Esophagus squamous epithelium (tissue), 5 donors: ENCODE measurements around the gene KANSL1L. TPM values are rescaled to one million over a fixed set of nuclear protein-coding genes. Genes with fewer than 3 reads are reported as not detected.

Source experiments
- DNase-seq: peaks from one replicate; lab custom pipeline; 2025; lab: John Stamatoyannopoulos, UW
- H3K27ac ChIP-seq, 4 donors: fragments of 200-600 bp; sonication (generic); one replicate each; pipeline ENCODE4 v1.5.1; 2016 to 2019; ENCODE audit warnings: mild to moderate bottlenecking in 1 of 4
- H3K27me3 ChIP-seq, 4 donors: fragments of 200-600 bp; sonication (generic); 1 replicate in 3 of 4; 2 replicates in 1 of 4; pipeline versions ENCODE4 v1.5.1 to v1.6.0; 2017 to 2021; ENCODE audit warnings: antibody characterized with exemption in 1 of 4
- H3K36me3 ChIP-seq, 3 donors: fragments of 200-600 bp; sonication (generic); one replicate each; pipeline ENCODE4 v1.5.1; 2016 to 2019
- H3K4me1 ChIP-seq, 3 donors: fragments of 200-600 bp; sonication (generic); one replicate each; pipeline ENCODE4 v1.5.1; 2017 to 2019
- H3K4me3 ChIP-seq, 4 donors: fragments of 200-600 bp; sonication (generic); 1 replicate in 3 of 4; 2 replicates in 1 of 4; pipeline ENCODE4 v1.5.1; 2016 to 2019; ENCODE audit warnings: mild to moderate bottlenecking in 2 of 4, moderate library complexity in 1 of 4
- H3K9me3 ChIP-seq, 3 donors: fragments of 200-600 bp; sonication (generic); one replicate each; pipeline ENCODE4 v1.5.1; 2016 to 2019
- CTCF ChIP-seq, 6 experiments: fragments of 450-650 bp in 4 of 6; fragments of 200-600 bp in 2 of 6; sonication (generic) in 2 of 6; IDR thresholded peaks; one replicate each; pipeline ENCODE4 v1.5.1; 2016 to 2019; ENCODE audit warnings: antibody characterized with exemption in 6 of 6, mild to moderate bottlenecking in 4 of 6, moderate library complexity in 4 of 6
- POLR2A ChIP-seq, 4 donors: fragments of 450-650 bp; IDR thresholded peaks; one replicate each; pipeline ENCODE4 v1.6.1; 2017; ENCODE audit warnings: antibody characterized with exemption in 4 of 4, mild to moderate bottlenecking in 4 of 4, moderate library complexity in 3 of 4
- WGBS, 2 donors: methylation state at CpG; one replicate each; pipeline ENCODE4 v1.1.5; 2018; 5-methylcytosine and 5-hydroxymethylcytosine counted together
- intact Hi-C: fragments of 100-400 bp; cut with DNase I; formaldehyde crosslinking; loops from one replicate; pipeline ENCODE4 v1.15.0; 2022
- total RNA-seq, 4 donors: library from RNA; depleted of rRNA; stranded (reverse); fragments of >200 nt; gene quantifications; one replicate each; pipeline ENCODE4 v1.1.0, GENCODE V29; 2016
- donor health status: DM: yes; HTN: yes; CAD: no.

The KANSL1L gene
- total RNA-seq, 4 donors from 2014 or later = 9.1 to 21.7 (median 13.6) TPM

- DNase-seq = no peak
- H3K4me3 ChIP-seq = no peak overlapping the region
- peaks cover 0 to 3% (median 0%) of the 10 kb centered on the region in 3 donors for H3K9me3 ChIP-seq
- TF ChIP-seq CTCF (IDR thresholded peaks at IDR 0.05) (no peak), POLR2A (IDR thresholded peaks at IDR 0.05) (no peak)
- no peaks in the 10 kb centered on the region for H3K27me3 ChIP-seq
- WGBS, 2 donors = 83 to 94% methylated on average over 2 of the region's 2 CpGs
- no peaks in the 10 kb centered on the region for H3K4me1 ChIP-seq
- H3K27ac ChIP-seq = no peak overlapping the region
- H3K36me3 ChIP-seq = peaks cover 0 to 14% (median 0%) of the 10 kb centered on the region in 3 donors
- intact Hi-C loops = no loop called here
These were observed 124.2 kb downstream of the KANSL1L start for GRCh38 chr2:210046851-210047500.

- peaks cover 0 to 13% (median 0%) of the 10 kb centered on the region in 3 donors for H3K36me3 ChIP-seq
- no peaks in the 10 kb centered on the region for H3K27me3 ChIP-seq
- TF ChIP-seq CTCF (IDR thresholded peaks at IDR 0.05) (no peak), POLR2A (IDR thresholded peaks at IDR 0.05) (no peak)
- H3K4me1 ChIP-seq = no peaks in the 10 kb centered on the region
- no peak overlapping the region for H3K27ac ChIP-seq
- H3K4me3 ChIP-seq = no peak overlapping the region
- no peaks in the 10 kb centered on the region for H3K9me3 ChIP-seq
- no peak for DNase-seq
- WGBS, 2 donors = 91 to 92% methylated on average over 3 of the region's 3 CpGs
- intact Hi-C loops = no loop called here
These were observed 133.1 kb downstream of the KANSL1L start for GRCh38 chr2:210038078-210038477.

- no peak for DNase-seq
- Histone ChIP-seq H3K27me3 (no peaks in the 10 kb centered on the region), H3K9me3 (no peaks in the 10 kb centered on the region), H3K36me3 (no peaks in the 10 kb centered on the region), H3K4me1 (no peaks in the 10 kb centered on the region), H3K4me3 (no peak overlapping the region), H3K27ac (no peak overlapping the region)
- intact Hi-C loops = no loop called here
- 85 to 91% methylated on average over 4 of the region's 4 CpGs for WGBS, 2 donors
- TF ChIP-seq POLR2A (IDR thresholded peaks at IDR 0.05) (no peak), CTCF (IDR thresholded peaks at IDR 0.05) (no peak)
These were observed 135.5 kb downstream of the KANSL1L start for GRCh38 chr2:210035679-210036078.

DNA sequence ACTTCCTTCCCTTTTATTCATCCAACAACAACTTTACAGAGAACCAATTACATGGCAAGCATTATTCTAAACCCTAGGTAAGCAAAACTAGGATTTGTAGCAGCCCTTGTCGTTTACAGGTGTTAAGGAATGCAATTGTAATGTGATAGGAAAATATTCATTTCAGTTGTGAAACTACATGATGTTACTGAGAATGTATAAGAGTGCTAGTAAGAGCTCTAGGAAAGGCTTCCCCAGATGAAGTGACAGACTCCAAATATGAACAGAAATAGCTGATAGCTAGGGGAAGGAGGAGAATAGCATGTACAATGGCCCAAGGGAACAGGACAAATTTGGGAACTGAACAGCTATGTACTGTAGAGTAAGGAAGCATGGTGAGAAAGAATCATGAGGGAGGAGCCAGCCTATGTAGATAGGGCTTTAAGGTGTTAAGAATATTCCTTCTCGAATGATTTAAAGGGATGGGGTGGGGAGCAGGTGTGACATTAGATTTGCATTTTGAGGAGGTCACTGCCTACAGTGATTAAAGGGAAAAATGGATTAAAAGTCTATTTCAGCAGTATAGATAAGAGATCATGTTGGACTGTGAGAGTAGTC, 137.0 kb downstream of the KANSL1L start:
- 56 to 73% methylated on average over 2 of the region's 2 CpGs for WGBS, 2 donors
- TF ChIP-seq POLR2A (IDR thresholded peaks at IDR 0.05) (no peak), CTCF (IDR thresholded peaks at IDR 0.05) (no peak)
- Histone ChIP-seq H3K4me3 (no peak overlapping the region), H3K27me3 (no peaks in the 10 kb centered on the region), H3K36me3 (peaks cover 0 to 2% (median 0%) of the 10 kb centered on the region in 3 donors), H3K4me1 (no peaks in the 10 kb centered on the region), H3K27ac (no peak overlapping the region), H3K9me3 (no peaks in the 10 kb centered on the region)
- intact Hi-C loops = no loop called here
- no peak for DNase-seq

- intact Hi-C loops = no loop called here
These were observed 143.0 kb downstream of the KANSL1L start for GRCh38 chr2:210028178-210028577.

More at GRCh38 chr2:210028178-210028577, 143.0 kb downstream of the KANSL1L start:
- no peaks in the 10 kb centered on the region for H3K9me3 ChIP-seq
- WGBS, 2 donors = 31 to 55% methylated on average over 2 of the region's 2 CpGs
- TF ChIP-seq CTCF (IDR thresholded peaks at IDR 0.05) = no peak
- no peak for TF ChIP-seq POLR2A (IDR thresholded peaks at IDR 0.05)
- peaks cover 0 to 62% (median 4%) of the 10 kb centered on the region in 3 donors for H3K36me3 ChIP-seq
- H3K4me3 ChIP-seq = no peak overlapping the region
- H3K4me1 ChIP-seq = no peaks in the 10 kb centered on the region
- DNase-seq = no peak
- H3K27me3 ChIP-seq = no peaks in the 10 kb centered on the region
- H3K27ac ChIP-seq = no peak overlapping the region
